ENCODE data around the gene HOXD4. TPM values are rescaled to one million over a fixed set of nuclear protein-coding genes. Genes with fewer than 3 reads are reported as not detected.

The HOXD4 gene
- total RNA-seq, 1 donor from 2014 or later, result not detected

- Mint-ChIP-seq H3K27me3 (ENCODE audit: unreplicated experiment) (peaks cover 37% of the 10 kb centered on the region), H3K4me1 (ENCODE audit: low read depth, unreplicated experiment) (peaks cover 17% of the 10 kb centered on the region), H3K9me3 (ENCODE audit: unreplicated experiment) (peaks cover 7% of the 10 kb centered on the region), H3K36me3 (ENCODE audit: unreplicated experiment) (peaks cover 12% of the 10 kb centered on the region), H3K27ac (ENCODE audit: unreplicated experiment) (no peak overlapping the region), H3K4me3 (ENCODE audit: unreplicated experiment) (peak overlapping the region; percentile 56)
- no peak for DNase-seq
- no peak for TF ChIP-seq CTCF (IDR thresholded peaks at IDR 0.05; ENCODE audit: partially characterized antibody, unreplicated experiment)
Observed at GRCh38 chr2:176172895-176173566, 21.7 kb downstream of the HOXD4 start.

GRCh38 chr2:176173567-176174381, 22.4 kb downstream of the HOXD4 start:
- H3K9me3 Mint-ChIP-seq (ENCODE audit: unreplicated experiment), result peaks cover 7% of the 10 kb centered on the region
- peaks cover 12% of the 10 kb centered on the region for H3K36me3 Mint-ChIP-seq (ENCODE audit: unreplicated experiment)
- no peak for DNase-seq
- no peak overlapping the region for H3K27ac Mint-ChIP-seq (ENCODE audit: unreplicated experiment)
- H3K4me1 Mint-ChIP-seq (ENCODE audit: low read depth, unreplicated experiment), result peaks cover 17% of the 10 kb centered on the region
- H3K27me3 Mint-ChIP-seq (ENCODE audit: unreplicated experiment), result peaks cover 40% of the 10 kb centered on the region
- peak overlapping the region; percentile 83 for H3K4me3 Mint-ChIP-seq (ENCODE audit: unreplicated experiment)
- TF ChIP-seq CTCF (IDR thresholded peaks at IDR 0.05; ENCODE audit: partially characterized antibody, unreplicated experiment), result no peak

- H3K27ac Mint-ChIP-seq (ENCODE audit: unreplicated experiment), result no peak overlapping the region
- peaks cover 17% of the 10 kb centered on the region for H3K4me1 Mint-ChIP-seq (ENCODE audit: low read depth, unreplicated experiment)
- peak overlapping the region; percentile 83 for H3K4me3 Mint-ChIP-seq (ENCODE audit: unreplicated experiment)
Observed at GRCh38 chr2:176174382-176174823, 23.1 kb downstream of the HOXD4 start.

GRCh38 chr2:176174824-176175708, 23.7 kb downstream of the HOXD4 start:
- Mint-ChIP-seq H3K27me3 (ENCODE audit: unreplicated experiment) (peaks cover 44% of the 10 kb centered on the region), H3K9me3 (ENCODE audit: unreplicated experiment) (peaks cover 11% of the 10 kb centered on the region), H3K4me3 (ENCODE audit: unreplicated experiment) (peak overlapping the region; percentile 83), H3K4me1 (ENCODE audit: low read depth, unreplicated experiment) (peaks cover 17% of the 10 kb centered on the region), H3K36me3 (ENCODE audit: unreplicated experiment) (peaks cover 19% of the 10 kb centered on the region), H3K27ac (ENCODE audit: unreplicated experiment) (peak overlapping the region; percentile 12)
- DNase-seq, result peak; percentile 67
- no peak for TF ChIP-seq CTCF (IDR thresholded peaks at IDR 0.05; ENCODE audit: partially characterized antibody, unreplicated experiment)

More at GRCh38 chr2:176174382-176174823, 23.1 kb downstream of the HOXD4 start:
- TF ChIP-seq CTCF (IDR thresholded peaks at IDR 0.05; ENCODE audit: partially characterized antibody, unreplicated experiment), result no peak
- peaks cover 42% of the 10 kb centered on the region for H3K27me3 Mint-ChIP-seq (ENCODE audit: unreplicated experiment)
- no peak for DNase-seq
- H3K9me3 Mint-ChIP-seq (ENCODE audit: unreplicated experiment), result peaks cover 10% of the 10 kb centered on the region
- H3K36me3 Mint-ChIP-seq (ENCODE audit: unreplicated experiment), result peaks cover 12% of the 10 kb centered on the region

All from glutamatergic neuron (in vitro differentiated cells).